Sigmoid colon (tissue), 7 donors: ENCODE measurements around the gene NLGN3. TPM values are rescaled to one million over a fixed set of nuclear protein-coding genes. Genes with fewer than 3 reads are reported as not detected.
A peak's percentile ranks its signal among the peaks of the same experiment; 100 is the strongest.
"Not testable (repeated sequence)": the region's sequence is repeated elsewhere in the genome, so short reads cannot be mapped to it uniquely, and the experiment has no call there.

Experiments
- DNase-seq: peaks from one replicate; pipeline ENCODE4 v3.0.0-alpha.2; 2019
- H3K27ac ChIP-seq, 4 donors: fragments of 200-600 bp; sonication (generic); one replicate each; pipeline ENCODE4 v1.5.1; 2016 to 2019; ENCODE audit warnings: mild to moderate bottlenecking in 1 of 4
- H3K27me3 ChIP-seq, 3 donors: fragments of 200-600 bp; sonication (generic); one replicate each; pipeline ENCODE4 v1.5.1; 2019; ENCODE audit warnings: mild to moderate bottlenecking in 1 of 3
- H3K36me3 ChIP-seq, 4 donors: fragments of 200-600 bp; sonication (generic); one replicate each; pipeline ENCODE4 v1.5.1; 2016 to 2019
- H3K4me1 ChIP-seq, 4 donors: fragments of 200-600 bp; sonication (generic); one replicate each; pipeline ENCODE4 v1.5.1; 2017 to 2019
- H3K4me3 ChIP-seq, 4 donors: fragments of 200-600 bp; sonication (generic); one replicate each; pipeline ENCODE4 v1.5.1; 2017 to 2019; ENCODE audit warnings: mild to moderate bottlenecking in 2 of 4, moderate library complexity in 1 of 4
- H3K9me3 ChIP-seq, 4 donors: fragments of 200-600 bp in 3 of 4; sonication (generic) in 3 of 4; one replicate each; pipeline versions ENCODE4 v1.5.1 to v1.6.1; 2013 to 2019
- EP300 ChIP-seq, 4 donors: sonication (generic); formaldehyde crosslinking; IDR thresholded peaks; one replicate each; pipeline ENCODE4 v1.6.1; 2017; ENCODE audit warnings: antibody characterized with exemption in 4 of 4
- POLR2A ChIP-seq, 2 donors: fragments of 450-650 bp; IDR thresholded peaks; one replicate each; pipeline ENCODE4 v1.6.1; 2016; ENCODE audit warnings: antibody characterized with exemption in 2 of 2, mild to moderate bottlenecking in 2 of 2, moderate library complexity in 2 of 2
- POLR2AphosphoS5 ChIP-seq, 4 donors: sonication (generic); formaldehyde crosslinking; IDR thresholded peaks; one replicate each; pipeline ENCODE4 v1.6.1; 2017; ENCODE audit warnings: antibody characterized with exemption in 4 of 4
- WGBS, 2 donors: extraction: QIAGEN DNeasy Blood & Tissue Kit; methylation state at CpG; one replicate each; pipeline ENCODE4 v1.1.7; 2013; 5-methylcytosine and 5-hydroxymethylcytosine counted together
- intact Hi-C: fragments of 100-400 bp; cut with DNase I; formaldehyde crosslinking; loops from one replicate; pipeline ENCODE4 v1.15.1; 2023
- polyA plus RNA-seq, 3 donors: library from polyadenylated mRNA; stranded (reverse); fragments of 200-250 nt; gene quantifications; one replicate each; pipeline ENCODE4 v1.2.3, GENCODE V29; 2013
- total RNA-seq, 4 donors: library from RNA; depleted of rRNA; stranded (reverse); fragments of >200 nt; gene quantifications; one replicate each; pipeline ENCODE4 v1.1.0, GENCODE V29; 2016
- TF ChIP-seq, protein P1 (sequence below), 4 experiments: fragments of 450-650 bp in 3 of 4; fragments of 200-600 bp in 1 of 4; IDR thresholded peaks; one replicate each; pipeline ENCODE4 v1.5.1; 2016 to 2019; ENCODE audit warnings: antibody characterized with exemption in 4 of 4, mild to moderate bottlenecking in 3 of 4, moderate library complexity in 2 of 4
- donor health status: healthy with polysubstance abuse.
- donor health status: Bipolar disorder and iron deficiency.
- donor health status: healthy.

Gene NLGN3
- total and polyA plus RNA-seq, 7 donors, result under 0.01 to 3.6 (median 1.6) TPM; not detected in 1

DNA sequence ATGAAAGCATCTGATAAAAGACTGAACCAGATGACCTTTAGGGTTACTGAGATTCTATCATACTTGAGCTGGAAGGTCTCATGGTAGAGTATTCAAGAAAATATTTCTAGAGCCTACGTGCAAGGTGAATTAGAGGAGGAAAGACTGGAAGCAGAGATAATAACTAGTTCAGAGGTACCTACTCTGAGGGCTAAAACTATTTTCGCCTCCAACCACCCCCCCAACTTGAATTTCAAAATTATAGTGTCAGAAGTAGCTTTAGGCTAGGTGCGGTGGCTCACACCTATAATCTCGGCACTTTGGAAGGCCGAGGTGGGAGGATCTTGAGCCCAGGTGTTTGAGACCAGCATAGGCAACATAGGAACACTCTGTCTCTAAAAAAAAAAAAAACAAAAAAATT lies 30.9 kb downstream of the NLGN3 start:
- intact Hi-C loops, result loop anchor here (5.0 to 10.0 kb wide), 4 partner anchors 178 to 721 kb away; no protein-coding TSS in a partner anchor

DNA sequence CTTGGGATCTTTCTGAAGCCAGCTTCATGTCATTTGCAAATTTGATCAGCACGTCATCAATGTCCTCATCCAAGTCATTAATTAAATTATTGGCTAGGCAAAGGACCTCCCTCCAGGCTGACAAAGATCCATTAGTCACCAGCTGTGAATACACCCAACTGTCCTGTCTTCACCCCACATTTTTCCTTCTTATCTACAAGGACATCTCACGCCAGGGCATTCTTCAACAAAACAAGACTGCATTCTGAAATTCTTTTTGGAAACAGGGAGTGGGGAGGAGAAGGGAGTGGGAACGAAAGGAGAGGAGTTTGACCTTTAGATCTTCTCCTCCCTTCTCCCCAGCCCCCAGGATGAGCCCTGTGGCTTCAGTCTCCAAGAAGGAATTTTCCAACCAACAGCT lies 32.7 kb downstream of the NLGN3 start:
- TF ChIP-seq, protein P1, sequence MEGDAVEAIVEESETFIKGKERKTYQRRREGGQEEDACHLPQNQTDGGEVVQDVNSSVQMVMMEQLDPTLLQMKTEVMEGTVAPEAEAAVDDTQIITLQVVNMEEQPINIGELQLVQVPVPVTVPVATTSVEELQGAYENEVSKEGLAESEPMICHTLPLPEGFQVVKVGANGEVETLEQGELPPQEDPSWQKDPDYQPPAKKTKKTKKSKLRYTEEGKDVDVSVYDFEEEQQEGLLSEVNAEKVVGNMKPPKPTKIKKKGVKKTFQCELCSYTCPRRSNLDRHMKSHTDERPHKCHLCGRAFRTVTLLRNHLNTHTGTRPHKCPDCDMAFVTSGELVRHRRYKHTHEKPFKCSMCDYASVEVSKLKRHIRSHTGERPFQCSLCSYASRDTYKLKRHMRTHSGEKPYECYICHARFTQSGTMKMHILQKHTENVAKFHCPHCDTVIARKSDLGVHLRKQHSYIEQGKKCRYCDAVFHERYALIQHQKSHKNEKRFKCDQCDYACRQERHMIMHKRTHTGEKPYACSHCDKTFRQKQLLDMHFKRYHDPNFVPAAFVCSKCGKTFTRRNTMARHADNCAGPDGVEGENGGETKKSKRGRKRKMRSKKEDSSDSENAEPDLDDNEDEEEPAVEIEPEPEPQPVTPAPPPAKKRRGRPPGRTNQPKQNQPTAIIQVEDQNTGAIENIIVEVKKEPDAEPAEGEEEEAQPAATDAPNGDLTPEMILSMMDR (IDR thresholded peaks at IDR 0.05), result no peak
- Histone ChIP-seq H3K9me3 (no peaks in the 10 kb centered on the region), H3K4me3 (no peak overlapping the region), H3K36me3 (no peaks in the 10 kb centered on the region), H3K4me1 (peaks cover 0 to 6% (median 2%) of the 10 kb centered on the region in 4 donors), H3K27ac (no peak overlapping the region), H3K27me3 (no peaks in the 10 kb centered on the region)
- DNase-seq, result no peak
- intact Hi-C loops, result loop anchor here (5.0 to 10.0 kb wide), 4 partner anchors 180 to 723 kb away; no protein-coding TSS in a partner anchor
- WGBS, 2 donors, result 76 to 77% methylated on average over 3 of the region's 3 CpGs

More for the DNA sequence above, 30.9 kb downstream of the NLGN3 start:
- no peaks in the 10 kb centered on the region for H3K4me1 ChIP-seq
- H3K27me3 ChIP-seq, result no peaks in the 10 kb centered on the region
- no peak overlapping the region for H3K27ac ChIP-seq
- TF ChIP-seq EP300 (IDR thresholded peaks at IDR 0.05), result no peak
- TF ChIP-seq, protein P1 (IDR thresholded peaks at IDR 0.05), result no peak
- no peak for TF ChIP-seq POLR2AphosphoS5 (IDR thresholded peaks at IDR 0.05)
- TF ChIP-seq POLR2A (IDR thresholded peaks at IDR 0.05), result no peak
- H3K36me3 ChIP-seq, result no peaks in the 10 kb centered on the region
- H3K9me3 ChIP-seq, result no peaks in the 10 kb centered on the region
- H3K4me3 ChIP-seq, result no peak overlapping the region
- DNase-seq, result no peak
- WGBS, 2 donors, result 93 to 94% methylated on average over 5 of the region's 5 CpGs

DNA sequence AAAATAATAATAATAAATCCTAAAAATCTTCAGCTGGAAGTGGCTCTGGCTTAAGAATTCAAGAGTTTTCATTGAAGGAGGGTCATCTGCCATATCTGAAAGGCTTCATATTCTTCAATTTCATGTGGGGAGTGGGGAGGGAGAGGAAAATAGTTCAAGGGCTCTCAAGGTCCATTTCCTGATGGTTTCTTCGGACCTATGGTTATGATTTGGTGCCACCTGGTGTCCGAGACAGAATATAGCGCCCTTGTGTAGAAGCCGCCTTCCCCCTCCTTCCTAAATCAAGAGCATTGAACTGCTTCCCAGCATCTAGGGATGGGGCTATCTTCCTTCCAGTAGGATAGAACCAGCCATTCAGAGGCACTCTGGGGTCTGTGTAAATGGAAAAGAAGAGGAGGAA lies 34.3 kb downstream of the NLGN3 start:
- peak; percentile 78 for DNase-seq
- no peaks in the 10 kb centered on the region for H3K9me3 ChIP-seq
- intact Hi-C loops, result loop anchor here (1.0 to 10.0 kb wide), 5 partner anchors 81 to 724 kb away; no protein-coding TSS in a partner anchor

DNA sequence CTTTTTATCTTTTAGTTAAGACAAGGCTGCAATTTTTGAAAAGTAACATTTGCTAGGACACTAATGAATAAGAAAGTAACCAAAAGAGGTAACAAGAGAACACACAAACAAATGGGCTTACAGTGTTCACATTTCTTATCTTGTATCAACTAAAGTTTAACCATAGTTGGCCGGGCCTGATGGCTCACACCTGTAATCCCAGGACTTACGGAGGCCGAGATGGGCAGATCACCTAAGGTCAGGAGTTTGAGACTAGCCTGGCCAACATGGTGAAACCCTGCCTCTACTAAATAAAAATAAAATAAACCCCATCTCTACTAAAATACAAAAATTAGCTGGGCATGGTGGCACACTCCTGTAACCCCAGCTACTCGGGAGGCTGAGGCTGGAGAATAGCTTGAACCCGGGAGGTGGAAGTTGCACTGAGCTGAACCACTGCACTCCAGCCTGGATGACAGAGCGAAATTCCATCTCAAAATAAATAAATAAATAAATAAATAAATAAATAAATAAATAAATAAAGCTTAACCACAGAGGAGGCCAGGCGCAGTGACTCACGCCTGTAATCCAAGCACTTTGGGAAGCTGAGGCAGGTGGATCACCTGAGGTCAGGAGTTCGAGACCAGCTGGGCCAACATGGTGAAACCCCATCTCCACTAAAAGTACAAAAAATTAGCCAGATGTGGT lies 36.1 kb downstream of the NLGN3 start:
- H3K27ac ChIP-seq, result peak overlapping the region; percentile 84 to 90 (median 86)
- H3K27me3 ChIP-seq, H3K9me3 ChIP-seq, DNase-seq, H3K4me3 ChIP-seq, H3K36me3 ChIP-seq, H3K4me1 ChIP-seq: not testable (repeated sequence)
- intact Hi-C loops, result loop anchor here (5.0 to 10.0 kb wide), 3 partner anchors 74 to 187 kb away; partner anchors contain the start of genes SNX12, TAF1 and ZMYM3
- 71 to 85% methylated on average over 9 of the region's 9 CpGs for WGBS, 2 donors

More for the DNA sequence above, 34.3 kb downstream of the NLGN3 start:
- Histone ChIP-seq H3K4me1 (peaks cover 0 to 6% (median 5%) of the 10 kb centered on the region in 4 donors), H3K4me3 (no peak overlapping the region), H3K27me3 (no peaks in the 10 kb centered on the region), H3K36me3 (no peaks in the 10 kb centered on the region), H3K27ac (peak overlapping the region in 1 of 4 donors; percentile 18)
- TF ChIP-seq, protein P1 (IDR thresholded peaks at IDR 0.05), result peak; percentile 50 to 60 (median 57)
- TF ChIP-seq POLR2A (IDR thresholded peaks at IDR 0.05), result no peak
- WGBS, 2 donors, result 0 to 5% methylated on average over 4 of the region's 4 CpGs

DNA sequence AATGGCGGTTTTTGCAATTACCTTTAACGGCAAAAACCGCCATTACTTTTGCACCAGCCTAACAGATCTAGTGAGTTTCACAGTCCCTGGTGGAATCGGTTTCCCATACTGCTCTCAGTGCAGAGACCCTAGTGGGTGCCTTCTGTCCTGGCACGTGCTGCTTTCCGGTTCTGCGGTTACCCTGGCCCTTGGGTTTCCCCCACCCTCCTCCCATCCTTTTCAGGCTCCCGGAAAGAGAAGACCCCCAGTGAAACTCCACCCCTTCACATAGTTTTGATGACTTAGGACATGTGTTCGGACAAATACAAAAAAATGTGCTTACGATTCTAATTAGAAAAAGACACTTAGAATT lies 36.9 kb downstream of the NLGN3 start:
- peak overlapping the region; percentile 84 to 90 (median 86) for H3K27ac ChIP-seq
- no peaks in the 10 kb centered on the region for H3K27me3 ChIP-seq
- H3K4me1 ChIP-seq, result peaks cover 0 to 6% (median 5%) of the 10 kb centered on the region in 4 donors
- intact Hi-C loops, result loop anchor here (5.0 to 10.0 kb wide), 3 partner anchors 73 to 186 kb away; partner anchors contain the start of genes SNX12, TAF1 and ZMYM3
- TF ChIP-seq, protein P1 (IDR thresholded peaks at IDR 0.05), result no peak
- TF ChIP-seq POLR2A (IDR thresholded peaks at IDR 0.05) (no peak), POLR2AphosphoS5 (IDR thresholded peaks at IDR 0.05) (no peak), EP300 (IDR thresholded peaks at IDR 0.05) (no peak)
- peak overlapping the region; percentile 25 to 51 (median 46) for H3K4me3 ChIP-seq
- no peak for DNase-seq
- 7 to 22% methylated on average over 10 of the region's 10 CpGs for WGBS, 2 donors
- no peaks in the 10 kb centered on the region for H3K36me3 ChIP-seq
- H3K9me3 ChIP-seq, result no peaks in the 10 kb centered on the region
